ENCODE data around the gene CCDC144A.
"Not testable (repeated sequence)": the region's sequence is repeated elsewhere in the genome, so short reads cannot be mapped to it uniquely, and the experiment has no call there.

DNA sequence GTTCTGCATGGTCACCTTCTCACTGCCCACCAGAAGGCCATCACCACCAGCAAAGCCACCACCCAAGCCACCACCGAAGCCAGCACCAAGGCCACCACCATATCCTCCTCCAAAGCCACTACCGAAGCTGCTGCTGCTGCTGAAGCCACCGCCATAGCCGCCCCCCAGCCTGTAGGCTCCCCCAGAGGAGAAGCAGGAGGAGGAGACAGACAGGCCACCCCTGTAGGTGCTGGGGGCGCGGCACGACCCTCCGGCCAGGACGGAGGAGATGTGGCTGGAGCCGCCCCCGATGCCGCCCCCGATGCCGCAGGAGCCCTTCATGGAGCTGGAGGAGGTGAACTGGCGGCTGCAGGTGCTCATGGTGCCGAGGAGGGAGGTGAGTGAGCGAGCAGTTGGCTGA, 132.1 kb downstream of the CCDC144A start:
- TF ChIP-seq CTBP1 (IDR thresholded peaks at IDR 0.05; ENCODE audit: borderline replicate concordance); FOXM1 (IDR thresholded peaks at IDR 0.05; ENCODE audit: borderline replicate concordance); TARDBP (IDR thresholded peaks at IDR 0.05); ARNT (IDR thresholded peaks at IDR 0.05); LEF1 (IDR thresholded peaks at IDR 0.05; ENCODE audit: borderline replicate concordance); SUZ12 (IDR thresholded peaks at IDR 0.05): not testable (repeated sequence)
